ENCODE measurements around the gene ACTRT2.

Gene ACTRT2

DNA sequence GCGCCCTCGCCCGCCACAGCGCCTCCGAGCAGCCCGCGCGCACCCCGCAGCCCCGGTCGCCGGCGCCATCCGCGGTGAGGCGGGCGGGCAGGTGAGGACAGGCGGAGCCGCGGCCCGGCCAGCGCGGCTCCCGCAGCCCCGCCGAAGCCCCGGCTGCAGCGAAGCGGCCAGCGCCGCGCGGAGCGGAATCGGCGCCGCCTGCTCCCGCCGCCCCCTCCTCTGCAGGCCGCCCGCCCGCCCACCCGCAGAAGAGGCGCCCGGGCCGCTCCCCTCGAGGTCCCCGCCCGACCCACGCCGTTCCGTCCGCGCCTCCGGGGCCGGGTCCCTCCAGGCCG, 49.0 kb downstream of the ACTRT2 start:
- no peak for DNase-seq

GRCh38 chr1:3070644-3071564, 49.6 kb downstream of the ACTRT2 start:
- DNase-seq: no peak

DNA sequence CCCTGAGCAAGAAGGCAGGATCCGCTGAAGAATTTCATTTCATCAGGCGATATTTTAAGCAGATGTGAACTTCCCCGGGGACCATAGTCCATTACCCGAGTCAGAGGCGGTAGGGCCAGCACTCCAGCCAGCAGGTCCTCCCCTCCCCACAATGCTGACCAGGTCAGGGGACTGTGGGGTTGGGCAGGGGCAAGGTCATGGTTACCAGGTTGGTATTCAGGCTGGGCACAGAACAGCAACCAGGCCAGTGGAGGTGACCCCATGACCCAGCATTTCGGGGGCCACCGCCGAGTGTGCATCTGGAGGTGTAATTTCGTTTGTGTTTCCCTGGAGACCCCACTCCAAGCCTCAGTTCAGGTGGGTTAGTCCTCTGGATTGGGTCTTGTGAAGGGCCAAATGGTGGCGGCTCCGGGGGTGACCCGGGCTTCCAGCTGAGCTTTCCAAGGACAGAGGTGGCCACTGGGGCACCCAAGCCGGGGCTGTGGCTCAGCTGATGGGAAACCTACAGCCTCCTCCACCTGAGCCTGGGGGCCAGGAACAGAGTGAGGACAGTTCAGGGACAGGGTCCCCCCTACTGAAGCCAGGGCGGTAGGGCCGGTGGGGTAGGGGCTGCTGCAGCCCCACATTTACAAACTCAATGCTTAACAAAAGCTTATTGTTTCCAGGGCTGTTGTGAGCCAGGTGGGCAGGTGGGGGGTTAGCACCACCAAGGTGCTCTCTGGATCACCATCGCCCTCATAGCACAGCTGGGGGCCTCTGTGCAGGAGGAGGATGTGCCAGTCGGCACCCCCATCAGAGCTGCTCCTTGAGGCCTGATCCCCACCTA, 50.5 kb downstream of the ACTRT2 start:
- no peak for DNase-seq
